ENCODE measurements around the gene MMP11. TPM values are rescaled to one million over a fixed set of nuclear protein-coding genes. Genes with fewer than 3 reads are reported as not detected.

The MMP11 gene
- total and polyA plus RNA-seq, 2 of the 13 experiments (the other 11 are each of a cell fraction or from before 2014, with no cell fraction given): 8.9 to 28.6 TPM

- TF ChIP-seq ZNF710 (CRISPR knock-in tag; IDR thresholded peaks at IDR 0.05; ENCODE audit: borderline replicate concordance) (no peak), ZNF607 (CRISPR knock-in tag; IDR thresholded peaks at IDR 0.05; ENCODE audit: borderline replicate concordance) (no peak), JARID2 (CRISPR knock-in tag; IDR thresholded peaks at IDR 0.05; ENCODE audit: insufficient replicate concordance) (no peak), PHB2 (IDR thresholded peaks at IDR 0.05; ENCODE audit: partially characterized antibody) (no peak), ARNT2 (CRISPR knock-in tag; IDR thresholded peaks at IDR 0.05; ENCODE audit: low read depth) (no peak), THAP11 (CRISPR knock-in tag; IDR thresholded peaks at IDR 0.05) (peak; percentile 66), MEIS2 (CRISPR knock-in tag; IDR thresholded peaks at IDR 0.05) (no peak), ZNF207 (IDR thresholded peaks at IDR 0.05; ENCODE audit: borderline replicate concordance) (no peak), NR2C2 (CRISPR knock-in tag; IDR thresholded peaks at IDR 0.05; ENCODE audit: borderline replicate concordance) (peak; percentile 35), REPIN1 (CRISPR knock-in tag; IDR thresholded peaks at IDR 0.05; ENCODE audit: borderline replicate concordance, low read depth) (no peak), MEF2D (CRISPR knock-in tag; IDR thresholded peaks at IDR 0.05) (no peak), ZNF225 (CRISPR knock-in tag; IDR thresholded peaks at IDR 0.05) (no peak), FOXC1 (CRISPR knock-in tag; IDR thresholded peaks at IDR 0.05; ENCODE audit: borderline replicate concordance) (no peak), GRHL1 (CRISPR knock-in tag; conservative IDR thresholded peaks at IDR 0.05) (no peak), ZEB1 (IDR thresholded peaks at IDR 0.05; ENCODE audit: insufficient replicate concordance, low read depth) (peak; percentile 98), HDAC6 (IDR thresholded peaks at IDR 0.05; ENCODE audit: low read depth, low read length) (no peak), NR1H2 (CRISPR knock-in tag; IDR thresholded peaks at IDR 0.05; ENCODE audit: borderline replicate concordance, low read depth) (no peak), SMAD1 (CRISPR knock-in tag; IDR thresholded peaks at IDR 0.05; ENCODE audit: borderline replicate concordance, low read depth) (no peak), MAX (IDR thresholded peaks at IDR 0.05) (peak; percentile 48; the same call in 1 of the 2 replicates), ZNF224 (CRISPR knock-in tag; IDR thresholded peaks at IDR 0.05) (no peak)
- TF ChIP-seq, protein P1, sequence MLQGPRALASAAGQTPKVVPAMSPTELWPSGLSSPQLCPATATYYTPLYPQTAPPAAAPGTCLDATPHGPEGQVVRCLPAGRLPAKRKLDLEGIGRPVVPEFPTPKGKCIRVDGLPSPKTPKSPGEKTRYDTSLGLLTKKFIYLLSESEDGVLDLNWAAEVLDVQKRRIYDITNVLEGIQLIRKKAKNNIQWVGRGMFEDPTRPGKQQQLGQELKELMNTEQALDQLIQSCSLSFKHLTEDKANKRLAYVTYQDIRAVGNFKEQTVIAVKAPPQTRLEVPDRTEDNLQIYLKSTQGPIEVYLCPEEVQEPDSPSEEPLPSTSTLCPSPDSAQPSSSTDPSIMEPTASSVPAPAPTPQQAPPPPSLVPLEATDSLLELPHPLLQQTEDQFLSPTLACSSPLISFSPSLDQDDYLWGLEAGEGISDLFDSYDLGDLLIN (CRISPR knock-in tag; IDR thresholded peaks at IDR 0.05; ENCODE audit: borderline replicate concordance): no peak
- TF ChIP-seq, protein P2, sequence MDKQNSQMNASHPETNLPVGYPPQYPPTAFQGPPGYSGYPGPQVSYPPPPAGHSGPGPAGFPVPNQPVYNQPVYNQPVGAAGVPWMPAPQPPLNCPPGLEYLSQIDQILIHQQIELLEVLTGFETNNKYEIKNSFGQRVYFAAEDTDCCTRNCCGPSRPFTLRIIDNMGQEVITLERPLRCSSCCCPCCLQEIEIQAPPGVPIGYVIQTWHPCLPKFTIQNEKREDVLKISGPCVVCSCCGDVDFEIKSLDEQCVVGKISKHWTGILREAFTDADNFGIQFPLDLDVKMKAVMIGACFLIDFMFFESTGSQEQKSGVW (CRISPR knock-in tag; IDR thresholded peaks at IDR 0.05; ENCODE audit: borderline replicate concordance): no peak
Observed at GRCh38 chr22:23750714-23751440, 21.8 kb upstream of the MMP11 start, which contains the start of gene ZNF70 (continued).
